GM12801 (cell line): ENCODE data around the gene MYLK.

Experiments
- CTCF ChIP-seq: IDR thresholded peaks from one replicate; pipeline ENCODE4 v1.5.1; 2011; ENCODE audit warnings: control low read depth; ENCODE audit not compliant: insufficient read length; ENCODE audit errors: extremely low read depth

MYLK gene

DNA sequence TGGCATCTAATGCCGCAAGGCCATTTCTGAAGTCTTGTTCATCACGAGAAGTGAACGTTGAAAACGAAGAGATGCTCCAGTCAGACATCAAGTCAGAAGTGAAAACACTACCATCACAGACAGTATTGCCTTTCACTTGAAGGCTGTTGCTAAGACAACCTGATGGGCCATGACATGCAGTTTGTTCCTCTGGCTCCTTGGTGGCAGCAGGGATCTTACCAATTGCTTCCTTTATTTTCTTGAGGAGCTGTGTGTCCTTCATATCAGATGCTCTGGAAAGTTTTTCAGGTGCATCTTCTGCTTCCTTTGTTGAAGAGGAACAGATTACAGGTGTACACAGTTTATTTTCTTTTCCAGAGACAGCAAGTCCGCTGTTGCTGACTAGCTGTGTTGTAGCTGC lies 30.7 kb upstream of the MYLK start:
- no peak for TF ChIP-seq CTCF

DNA sequence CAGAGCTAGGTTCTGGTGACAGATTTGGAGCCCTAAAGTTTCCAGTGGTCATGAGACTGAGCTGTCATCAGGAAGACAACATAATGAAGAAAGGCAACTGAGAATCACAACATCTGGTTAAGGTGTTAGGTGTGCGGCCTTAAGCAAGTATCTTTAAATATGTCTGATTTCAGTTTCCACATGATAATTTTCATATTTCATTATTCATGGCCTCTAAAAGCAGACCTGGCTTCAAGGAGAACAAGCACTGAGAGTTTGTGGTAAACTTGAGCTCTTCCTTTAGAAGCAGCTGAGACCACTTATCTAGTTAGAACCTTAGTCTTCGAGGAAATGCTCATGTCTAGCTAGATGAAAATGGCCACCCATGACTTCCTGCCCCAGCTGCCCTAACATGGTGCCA lies 25.7 kb upstream of the MYLK start:
- no peak for TF ChIP-seq CTCF

- no peak for TF ChIP-seq CTCF
These were observed 23.6 kb upstream of the MYLK start for GRCh38 chr3:123907720-123908119.

- TF ChIP-seq CTCF = no peak
These were observed 15.3 kb upstream of the MYLK start for GRCh38 chr3:123899300-123899865.

- TF ChIP-seq CTCF = no peak
These were observed 8.9 kb upstream of the MYLK start for GRCh38 chr3:123893012-123893411.

DNA sequence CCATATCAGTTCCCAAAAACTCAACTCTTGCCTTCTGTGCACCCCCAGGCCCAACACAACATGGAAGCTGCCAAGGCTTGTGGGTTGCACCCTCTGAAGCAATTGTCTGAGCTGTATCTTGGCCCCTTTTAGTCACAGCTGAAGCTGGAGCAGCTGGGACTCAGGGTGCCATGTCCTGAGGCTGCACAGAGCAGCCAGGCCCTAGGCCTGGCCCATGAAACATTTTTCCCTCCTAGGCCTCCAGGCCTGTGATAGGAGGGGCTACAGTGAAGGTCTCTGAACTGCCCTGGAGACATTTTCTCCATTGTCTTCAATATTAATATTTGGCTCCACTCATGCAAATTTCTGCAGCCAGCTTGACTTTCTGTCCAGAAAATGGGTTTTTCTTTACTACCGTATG lies 8.1 kb upstream of the MYLK start:
- TF ChIP-seq CTCF = no peak

GRCh38 chr3:123884993-123885392 lies 861 bp upstream of the MYLK start:
- TF ChIP-seq CTCF = no peak
